Stimulated activated CD4-positive, alpha-beta T cell treated with anti-CD3 and anti-CD28 coated beads, TNF-alpha, amount 100 ng/mL, for 1 hour (primary cell): ENCODE results near the gene ZNF764.
"Not testable (repeated sequence)": the region's sequence is repeated elsewhere in the genome, so short reads cannot be mapped to it uniquely, and the experiment has no call there.

ENCODE experiments used
- DNase-seq, 3 donors: peaks; one replicate each; pipeline ENCODE4 v3.0.0-alpha.2; 2020; ENCODE audit warnings: low read depth in 3 of 3, low spot score in 1 of 3

The ZNF764 gene

GRCh38 chr16:30528799-30529457 is 29.2 kb downstream of the ZNF764 start:
- no peak for DNase-seq

- DNase-seq, result no peak
Observed at GRCh38 chr16:30527635-30528178, 30.5 kb downstream of the ZNF764 start.

- DNase-seq, result peak; percentile 74 to 82 (median 77)
Observed at GRCh38 chr16:30526823-30527634, 31.1 kb downstream of the ZNF764 start.

- DNase-seq, result no peak
Observed at GRCh38 chr16:30526137-30526822, 31.9 kb downstream of the ZNF764 start, which contains the start of gene ZNF768. TSS of gene ZNF768 (minus strand) at chr16:30526566. CDS start at chr16:30526413, 153 bp downstream.

GRCh38 chr16:30525844-30526136 is 32.4 kb downstream of the ZNF764 start:
- DNase-seq, result no peak

- DNase-seq, result no peak
Observed at GRCh38 chr16:30524575-30525568, 33.3 kb downstream of the ZNF764 start.

DNA sequence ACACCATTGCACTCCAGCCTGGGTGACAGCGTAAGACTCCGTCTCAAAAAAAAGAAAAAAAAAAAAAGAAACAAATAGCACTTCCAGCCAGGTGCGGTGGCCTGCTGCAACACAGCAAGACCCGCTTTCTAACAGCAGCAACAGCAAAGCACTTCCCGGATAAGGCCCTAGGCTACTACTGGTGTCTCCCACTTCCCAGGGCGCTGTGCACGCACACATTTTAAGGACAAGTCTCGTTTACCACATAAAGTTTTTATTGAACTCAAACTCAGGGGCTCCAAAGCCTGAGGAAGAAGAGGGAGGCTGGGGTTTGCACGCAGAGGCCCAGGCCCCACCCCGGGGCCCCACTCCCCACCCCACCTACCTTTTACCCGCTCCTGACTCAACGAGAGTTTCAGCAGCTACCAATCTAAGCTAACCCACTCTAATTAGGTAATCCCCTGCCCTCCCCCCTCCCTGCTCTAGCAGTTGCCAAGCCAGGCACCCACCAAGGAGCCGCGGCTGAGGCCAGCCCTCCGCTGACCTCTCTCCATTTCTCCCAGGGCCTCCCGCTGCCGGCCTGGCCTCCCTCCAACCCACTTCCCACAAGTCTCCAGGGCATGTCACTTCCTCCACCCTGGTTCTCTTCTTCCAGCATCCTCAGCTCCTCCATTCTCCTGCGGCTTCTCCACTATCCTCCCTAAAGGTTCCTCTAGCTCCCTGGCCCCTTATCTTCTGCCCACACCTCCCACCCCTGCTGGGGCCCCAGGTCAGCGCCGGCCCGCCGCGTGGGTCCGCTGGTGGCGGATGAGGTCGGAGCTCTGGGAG is 34.2 kb downstream of the ZNF764 start:
- DNase-seq, result no peak

DNA sequence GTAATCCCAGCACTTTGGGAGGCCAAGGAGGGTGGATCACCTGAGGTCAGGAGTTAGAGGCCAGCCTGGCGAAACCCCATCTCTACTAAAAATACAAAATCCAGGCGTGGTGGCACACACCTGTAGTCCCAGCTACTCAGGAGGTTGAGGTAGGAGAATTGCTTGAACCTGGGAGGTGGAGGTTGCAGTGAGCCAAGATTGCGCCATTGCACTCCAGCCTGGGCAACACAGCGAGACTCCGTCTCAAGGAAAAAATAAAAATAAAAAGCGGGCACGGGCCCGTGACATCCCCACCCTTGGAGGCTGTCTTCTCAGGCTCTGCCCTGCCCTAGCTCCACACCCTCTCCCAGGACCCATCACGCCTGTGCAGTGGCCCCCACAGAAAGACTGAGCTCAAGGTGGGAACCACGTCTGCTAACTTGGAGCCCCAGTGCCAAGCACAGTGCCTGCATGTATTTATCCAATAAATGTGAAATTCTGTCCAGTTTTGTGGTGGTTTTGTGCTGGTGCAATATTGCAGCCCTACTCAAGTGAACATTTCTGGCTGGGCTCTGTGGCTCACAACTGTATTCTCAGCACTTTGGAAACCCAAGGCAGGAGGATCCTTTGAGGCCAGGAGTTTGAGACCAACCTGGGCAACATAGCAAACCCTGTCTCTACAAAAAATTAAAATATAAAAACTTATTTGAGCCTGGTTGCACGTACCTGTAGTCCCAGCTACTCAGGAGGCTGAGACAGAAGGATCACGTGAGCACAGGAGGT is 35.3 kb downstream of the ZNF764 start:
- not testable (repeated sequence) for DNase-seq

- DNase-seq, result no peak
Observed at GRCh38 chr16:30521873-30522641, 36.1 kb downstream of the ZNF764 start.

- DNase-seq, result no peak
Observed at GRCh38 chr16:30521476-30521872, 36.7 kb downstream of the ZNF764 start.

DNA sequence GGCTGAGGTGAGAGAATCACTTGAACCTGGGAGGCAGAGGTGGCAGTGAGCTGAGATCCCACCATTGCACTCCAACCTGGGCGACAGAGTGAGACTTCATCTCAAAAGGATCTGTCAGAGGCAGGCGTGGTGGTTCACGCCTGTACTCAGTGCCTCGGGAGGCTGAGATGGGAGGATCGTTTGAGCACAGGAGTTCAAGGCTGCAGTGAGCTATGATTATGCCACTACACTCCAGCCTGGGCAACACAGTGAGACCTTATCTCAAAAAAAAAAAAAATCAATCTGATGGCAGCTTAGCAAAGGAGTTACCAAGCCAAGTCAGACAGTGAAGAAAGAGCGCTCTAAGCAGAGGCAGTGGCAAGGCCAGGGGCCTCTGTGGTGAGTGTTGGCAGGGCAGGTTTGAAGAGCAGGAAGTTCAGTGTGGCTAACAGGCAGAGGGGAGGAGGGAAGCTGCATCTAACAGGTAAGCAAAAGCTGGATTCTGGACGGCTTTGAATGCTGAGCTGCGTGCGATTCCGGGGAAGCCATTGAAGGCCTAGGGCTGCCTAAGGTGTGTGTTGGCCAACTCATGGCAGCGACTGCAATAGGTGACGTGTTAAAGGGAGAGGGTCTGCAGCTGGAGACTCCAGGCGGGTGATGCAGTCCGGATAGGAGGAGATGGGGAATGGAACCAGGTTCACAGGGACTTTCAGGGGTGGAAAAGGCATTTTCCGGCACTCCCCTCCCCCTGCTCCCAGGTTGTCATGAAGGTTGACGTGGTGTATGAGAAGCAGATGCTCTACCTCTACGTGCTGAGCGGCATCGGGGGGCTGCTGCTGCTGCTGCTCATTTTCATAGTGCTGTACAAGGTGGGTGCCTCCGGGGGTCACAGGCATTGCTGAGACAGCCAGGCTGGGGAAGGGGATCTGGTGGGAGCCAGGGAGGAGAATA is 38.8 kb downstream of the ZNF764 start:
- no peak for DNase-seq

DNA sequence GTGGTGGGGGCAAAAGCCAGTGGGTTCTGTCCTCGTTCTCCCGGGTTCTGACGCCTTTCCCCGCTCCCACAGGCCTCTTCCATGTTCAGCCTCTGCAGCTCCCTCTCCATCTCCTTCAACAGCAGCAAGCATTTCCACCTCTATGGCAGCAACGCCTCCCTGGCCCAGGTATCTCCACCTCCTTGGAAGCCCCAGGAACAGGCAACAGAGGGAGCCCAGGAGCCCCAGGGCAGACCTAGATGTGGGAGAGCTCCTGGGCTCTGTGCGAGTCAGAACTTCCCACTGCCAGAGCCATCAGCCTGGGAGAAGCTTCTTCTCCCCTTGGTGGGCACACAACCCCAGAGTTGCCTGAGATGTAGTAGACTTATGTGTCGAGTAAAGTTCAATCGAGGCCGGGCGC is 39.6 kb downstream of the ZNF764 start:
- no peak for DNase-seq

DNA sequence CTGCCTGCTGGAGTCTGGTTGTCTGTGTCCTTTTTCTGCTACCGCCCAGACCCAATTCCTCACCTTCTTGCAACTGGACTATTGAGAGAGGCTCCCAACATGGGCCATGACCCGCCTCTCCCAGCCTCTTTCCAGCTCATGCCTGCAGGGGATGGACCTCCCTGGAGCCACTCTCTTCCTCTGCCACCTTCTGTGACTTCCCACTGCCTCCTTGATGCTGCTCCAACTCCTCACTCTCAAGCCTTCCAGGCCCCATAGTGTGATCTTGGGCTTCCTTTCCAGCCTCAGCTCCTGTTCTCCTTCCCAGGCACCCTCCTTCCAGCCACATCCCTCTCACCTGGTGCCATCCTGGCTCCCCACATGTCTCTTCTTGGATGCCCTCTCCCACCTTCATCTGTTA is 42.9 kb downstream of the ZNF764 start:
- no peak for DNase-seq

- no peak for DNase-seq
Observed at GRCh38 chr16:30511509-30511908, 46.7 kb downstream of the ZNF764 start.

GRCh38 chr16:30510376-30510938 is 47.7 kb downstream of the ZNF764 start:
- no peak for DNase-seq

DNA sequence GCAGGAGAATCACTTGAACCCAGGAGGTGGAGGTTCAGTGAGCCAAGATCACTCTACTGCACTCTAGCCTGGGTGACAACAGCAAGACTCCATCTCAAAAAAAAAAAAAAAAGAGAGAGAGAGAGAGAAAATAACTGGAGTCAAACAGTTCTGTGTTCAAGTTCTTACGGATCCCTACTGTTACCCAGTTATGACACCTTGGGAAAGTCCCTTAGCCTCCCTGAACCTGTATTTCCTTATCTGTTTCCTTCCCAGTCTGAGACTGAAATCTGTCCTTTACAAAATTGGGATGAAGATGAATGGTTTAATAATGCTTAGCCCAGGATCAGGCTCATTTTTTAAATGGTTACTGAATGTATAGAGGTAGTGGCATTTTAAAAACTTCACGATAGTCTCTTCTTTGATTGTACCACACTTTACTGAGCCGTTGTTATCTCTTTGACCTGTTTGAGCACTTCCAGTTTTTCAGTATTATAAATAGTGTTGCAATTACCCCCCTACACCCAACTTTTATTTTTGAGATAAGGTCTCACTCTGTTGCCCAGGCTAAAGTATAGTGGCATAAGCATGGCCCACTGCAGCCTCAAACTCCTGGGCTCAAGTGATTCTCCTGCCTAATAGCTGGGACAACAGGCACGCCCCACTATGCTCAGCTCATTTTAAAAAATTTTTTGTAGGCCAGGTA is 49.0 kb downstream of the ZNF764 start:
- no peak for DNase-seq
